Ishikawa (cell line): ENCODE measurements around the gene FEV.

ENCODE experiments used
- CEBPB ChIP-seq: IDR thresholded peaks from 2 replicates; pipeline ENCODE4 v1.6.1; 2012
- CREB1 ChIP-seq: IDR thresholded peaks from 2 replicates; pipeline ENCODE4 v1.6.1; 2012; ENCODE audit warnings: low read depth
- EGR1 ChIP-seq: IDR thresholded peaks from 2 replicates; pipeline ENCODE4 v1.6.1; 2012
- EP300 ChIP-seq: IDR thresholded peaks from 2 replicates; pipeline ENCODE4 v1.6.1; 2012; ENCODE audit warnings: borderline replicate concordance
- FOXM1 ChIP-seq: IDR thresholded peaks from 2 replicates; pipeline ENCODE4 v1.6.1; 2012; ENCODE audit warnings: low read depth, borderline replicate concordance
- NFIC ChIP-seq: IDR thresholded peaks from 2 replicates; pipeline ENCODE4 v1.6.1; 2012
- RAD21 ChIP-seq: IDR thresholded peaks from 2 replicates; pipeline ENCODE4 v1.6.1; 2012; ENCODE audit warnings: low read depth
- TAF1 ChIP-seq: IDR thresholded peaks from 2 replicates; pipeline ENCODE4 v1.6.1; 2012; ENCODE audit warnings: low read depth, mild to moderate bottlenecking
- TCF12 ChIP-seq: IDR thresholded peaks from 2 replicates; pipeline ENCODE4 v1.6.1; 2012; ENCODE audit warnings: low read depth
- TEAD4 ChIP-seq: IDR thresholded peaks from 2 replicates; pipeline ENCODE4 v1.6.1; 2012
- USF1 ChIP-seq: IDR thresholded peaks from 2 replicates; pipeline ENCODE4 v1.6.1; 2012
- YY1 ChIP-seq: IDR thresholded peaks from 2 replicates; pipeline ENCODE4 v1.6.1; 2012; ENCODE audit warnings: low read depth
- ZBTB7A ChIP-seq: IDR thresholded peaks from 2 replicates; pipeline ENCODE4 v1.6.1; 2012; ENCODE audit warnings: low read depth
- TF ChIP-seq, protein P1 (sequence below): IDR thresholded peaks from 2 replicates; pipeline ENCODE4 v1.6.1; 2012
- TF ChIP-seq, protein P2 (sequence below): IDR thresholded peaks from 2 replicates; pipeline ENCODE4 v1.6.1; 2012; ENCODE audit warnings: low read depth, mild to moderate bottlenecking

Gene FEV

GRCh38 chr2:219030177-219030940 lies 45.4 kb upstream of the FEV start:
- TF ChIP-seq NFIC (no peak), TCF12 (no peak), EGR1 (no peak), FOXM1 (no peak), RAD21 (no peak), YY1 (no peak)

GRCh38 chr2:219029829-219030165 lies 44.8 kb upstream of the FEV start:
- no peak for TF ChIP-seq ZBTB7A
- TF ChIP-seq TEAD4: no peak
- peak; percentile 87 for TF ChIP-seq RAD21

GRCh38 chr2:219028996-219029828 lies 44.2 kb upstream of the FEV start:
- no peak for TF ChIP-seq NFIC

- TF ChIP-seq ZBTB7A (no peak), NFIC (no peak), FOXM1 (no peak), CEBPB (no peak), EGR1 (no peak), TEAD4 (no peak), USF1 (no peak)
- TF ChIP-seq, protein P1, sequence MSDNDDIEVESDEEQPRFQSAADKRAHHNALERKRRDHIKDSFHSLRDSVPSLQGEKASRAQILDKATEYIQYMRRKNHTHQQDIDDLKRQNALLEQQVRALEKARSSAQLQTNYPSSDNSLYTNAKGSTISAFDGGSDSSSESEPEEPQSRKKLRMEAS: no peak
Observed at GRCh38 chr2:219028141-219028540, 43.2 kb upstream of the FEV start.

DNA sequence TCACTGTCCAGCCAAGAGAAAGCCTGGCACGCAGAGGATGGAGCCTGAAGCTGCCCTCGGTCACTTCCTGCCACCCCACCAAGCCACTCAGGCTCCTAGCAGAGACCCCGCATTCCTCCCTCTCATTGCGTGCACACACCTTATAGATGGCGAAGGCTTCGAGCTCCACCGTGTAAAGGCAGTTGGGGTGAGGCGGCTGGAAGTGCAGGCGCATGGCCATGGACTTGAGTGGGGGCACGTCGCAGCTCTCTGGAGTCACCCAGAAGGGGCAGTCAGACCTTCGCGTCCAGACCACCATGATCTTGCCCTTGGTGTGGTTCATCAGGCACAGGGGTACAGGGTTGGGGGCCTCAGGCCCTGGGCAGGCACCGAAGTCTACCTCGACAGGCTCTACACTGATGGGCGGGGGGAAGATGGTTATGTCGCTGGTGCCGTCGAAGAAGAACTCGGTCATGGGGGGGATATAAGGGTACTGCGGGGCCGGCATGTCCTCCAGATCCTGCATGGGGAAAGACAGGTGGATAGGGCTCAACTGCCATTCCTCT lies 42.6 kb upstream of the FEV start:
- no peak for TF ChIP-seq CREB1
- TF ChIP-seq RAD21: no peak
- TF ChIP-seq CEBPB: no peak
- no peak for TF ChIP-seq TEAD4
- no peak for TF ChIP-seq ZBTB7A
- no peak for TF ChIP-seq YY1
- no peak for TF ChIP-seq USF1
- TF ChIP-seq FOXM1: no peak
- no peak for TF ChIP-seq TAF1
- TF ChIP-seq, protein P1: no peak
- no peak for TF ChIP-seq EGR1
- TF ChIP-seq, protein P2, sequence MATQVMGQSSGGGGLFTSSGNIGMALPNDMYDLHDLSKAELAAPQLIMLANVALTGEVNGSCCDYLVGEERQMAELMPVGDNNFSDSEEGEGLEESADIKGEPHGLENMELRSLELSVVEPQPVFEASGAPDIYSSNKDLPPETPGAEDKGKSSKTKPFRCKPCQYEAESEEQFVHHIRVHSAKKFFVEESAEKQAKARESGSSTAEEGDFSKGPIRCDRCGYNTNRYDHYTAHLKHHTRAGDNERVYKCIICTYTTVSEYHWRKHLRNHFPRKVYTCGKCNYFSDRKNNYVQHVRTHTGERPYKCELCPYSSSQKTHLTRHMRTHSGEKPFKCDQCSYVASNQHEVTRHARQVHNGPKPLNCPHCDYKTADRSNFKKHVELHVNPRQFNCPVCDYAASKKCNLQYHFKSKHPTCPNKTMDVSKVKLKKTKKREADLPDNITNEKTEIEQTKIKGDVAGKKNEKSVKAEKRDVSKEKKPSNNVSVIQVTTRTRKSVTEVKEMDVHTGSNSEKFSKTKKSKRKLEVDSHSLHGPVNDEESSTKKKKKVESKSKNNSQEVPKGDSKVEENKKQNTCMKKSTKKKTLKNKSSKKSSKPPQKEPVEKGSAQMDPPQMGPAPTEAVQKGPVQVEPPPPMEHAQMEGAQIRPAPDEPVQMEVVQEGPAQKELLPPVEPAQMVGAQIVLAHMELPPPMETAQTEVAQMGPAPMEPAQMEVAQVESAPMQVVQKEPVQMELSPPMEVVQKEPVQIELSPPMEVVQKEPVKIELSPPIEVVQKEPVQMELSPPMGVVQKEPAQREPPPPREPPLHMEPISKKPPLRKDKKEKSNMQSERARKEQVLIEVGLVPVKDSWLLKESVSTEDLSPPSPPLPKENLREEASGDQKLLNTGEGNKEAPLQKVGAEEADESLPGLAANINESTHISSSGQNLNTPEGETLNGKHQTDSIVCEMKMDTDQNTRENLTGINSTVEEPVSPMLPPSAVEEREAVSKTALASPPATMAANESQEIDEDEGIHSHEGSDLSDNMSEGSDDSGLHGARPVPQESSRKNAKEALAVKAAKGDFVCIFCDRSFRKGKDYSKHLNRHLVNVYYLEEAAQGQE: no peak
- no peak for TF ChIP-seq TCF12

DNA sequence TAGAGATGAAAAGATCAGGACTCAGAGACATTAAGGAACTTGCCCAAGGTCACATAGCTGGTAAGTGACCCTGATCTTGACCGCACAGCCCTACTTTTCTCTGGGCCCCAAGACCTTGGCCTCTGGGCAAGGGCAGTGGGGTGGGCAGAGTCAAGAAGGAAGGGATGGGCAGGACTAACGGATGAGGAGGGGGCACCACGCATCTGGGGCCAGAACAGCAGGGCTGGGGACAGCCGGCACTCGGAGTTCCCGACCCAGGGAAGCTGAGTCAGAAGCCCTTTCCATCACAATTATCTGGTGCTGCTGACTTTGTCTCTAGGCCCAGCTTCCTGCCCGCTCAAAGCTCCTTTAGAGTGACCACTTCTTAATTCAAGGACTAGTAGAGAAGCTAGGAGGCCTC lies 42.0 kb upstream of the FEV start:
- no peak for TF ChIP-seq CEBPB
- TF ChIP-seq, protein P1: no peak
- TF ChIP-seq NFIC: no peak
- no peak for TF ChIP-seq YY1
- TF ChIP-seq TAF1: no peak
- no peak for TF ChIP-seq EGR1
- TF ChIP-seq RAD21: no peak
- no peak for TF ChIP-seq TEAD4
- no peak for TF ChIP-seq TCF12
- TF ChIP-seq, protein P2: no peak
- no peak for TF ChIP-seq EP300
- TF ChIP-seq ZBTB7A: no peak
- no peak for TF ChIP-seq USF1
- TF ChIP-seq FOXM1: no peak
- TF ChIP-seq CREB1: no peak
